Measurements from ENCODE around the gene RABGGTB. TPM values are rescaled to one million over a fixed set of nuclear protein-coding genes. Genes with fewer than 3 reads are reported as not detected.
"Not testable (repeated sequence)": the region's sequence is repeated elsewhere in the genome, so short reads cannot be mapped to it uniquely, and the experiment has no call there.

Gene RABGGTB
- polyA plus RNA-seq, 3 donors = 6.5 to 84.2 (median 8.1) TPM

DNA sequence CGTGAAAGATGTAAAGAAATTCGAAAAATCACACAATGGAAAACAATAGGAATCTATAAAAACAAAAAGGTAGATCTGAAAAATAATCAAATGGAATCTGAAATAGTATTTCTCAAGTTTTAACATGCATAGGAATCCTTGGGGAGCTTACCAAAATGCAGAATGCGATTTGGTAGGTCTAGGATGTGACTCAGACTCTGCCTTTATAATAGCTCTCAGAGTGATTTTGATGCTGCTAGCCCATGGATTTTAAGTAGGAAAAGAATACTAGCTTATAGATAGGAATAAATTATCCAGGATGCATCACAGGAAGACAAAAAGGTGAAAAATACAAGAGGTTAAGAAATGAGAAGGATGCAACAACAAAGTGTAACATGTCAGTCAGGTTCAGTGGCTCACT lies 14.1 kb upstream of the RABGGTB start:
- Histone ChIP-seq H3K4me1 (ENCODE audit: control insufficient read depth in 1 of 2, insufficient read depth in 2 of 2, low read length in 2 of 2) (no peaks in the 10 kb centered on the region), H4K20me1 (ENCODE audit: insufficient read depth, low read length) (no peaks in the 10 kb centered on the region), H3K79me2 (ENCODE audit: insufficient read depth, low read length) (no peaks in the 10 kb centered on the region), H3K9ac (ENCODE audit: insufficient read depth, low read length, poor library complexity, severe bottlenecking) (no peak overlapping the region), H3K9me3 (replicated peaks in 1 of 2; ENCODE audit: control insufficient read depth in 1 of 2, insufficient read depth in 1 of 2, low read length in 2 of 2) (no peaks in the 10 kb centered on the region), H3K27ac (ENCODE audit: low read depth in 1 of 2, low read length in 2 of 2) (no peak overlapping the region), H3K36me3 (replicated peaks in 1 of 2; ENCODE audit: control insufficient read depth in 1 of 2, insufficient read depth in 2 of 2, low read length in 2 of 2) (no peaks in the 10 kb centered on the region), H3K4me3 (replicated peaks in 1 of 3; ENCODE audit: low read depth in 2 of 3, low read length in 3 of 3) (no peak overlapping the region), H3K4me2 (replicated peaks; ENCODE audit: extremely low read depth, low read length, poor library complexity, severe bottlenecking) (no peak overlapping the region), H3K27me3 (ENCODE audit: control insufficient read depth in 2 of 2, insufficient read depth in 2 of 2, low read length in 2 of 2) (no peaks in the 10 kb centered on the region), H2AFZ (ENCODE audit: insufficient read depth, low read depth, low read length, poor library complexity, severe bottlenecking) (no peak overlapping the region)
- Mint-ChIP-seq H3K4me1 (no peaks in the 10 kb centered on the region), H3K9me3 (peaks cover 2 to 13% (median 6%) of the 10 kb centered on the region in 7 donors), H3K27ac (no peak overlapping the region), H3K27me3 (ENCODE audit: low read depth in 3 of 3) (peaks cover 0 to 3% (median 2%) of the 10 kb centered on the region in 3 donors), H3K36me3 (no peaks in the 10 kb centered on the region), H3K4me3 (no peak overlapping the region)
- no peak for DNase-seq
- TF ChIP-seq CTCF (IDR thresholded peaks at IDR 0.05) = no peak
- intact Hi-C loops (cut with micrococcal nuclease) = no loop called here
- 88% methylated on average over 1 of the region's 3 CpGs for WGBS (ENCODE audit: insufficient coverage)

DNA sequence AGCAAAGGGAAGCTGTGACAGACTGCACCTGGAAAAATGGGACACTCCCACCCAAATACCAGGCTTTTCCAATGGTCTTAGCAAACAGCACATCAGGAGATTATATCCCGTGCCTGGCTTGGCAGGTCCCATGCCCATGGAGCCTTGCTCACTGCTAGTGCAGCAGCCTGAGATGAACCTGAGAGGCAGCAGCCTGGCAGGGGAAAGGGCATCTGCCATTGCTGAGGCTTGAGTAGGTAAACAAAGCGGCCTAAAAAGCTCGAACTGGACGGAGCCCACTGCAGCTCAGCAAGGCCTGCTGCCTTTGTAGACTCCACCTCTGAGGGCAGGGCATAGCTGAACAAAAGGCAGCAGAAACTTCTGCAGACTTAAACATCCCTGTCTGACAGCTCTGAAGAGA lies 8.2 kb upstream of the RABGGTB start:
- WGBS (ENCODE audit: insufficient coverage) = 97% methylated on average over 3 of the region's 4 CpGs

DNA sequence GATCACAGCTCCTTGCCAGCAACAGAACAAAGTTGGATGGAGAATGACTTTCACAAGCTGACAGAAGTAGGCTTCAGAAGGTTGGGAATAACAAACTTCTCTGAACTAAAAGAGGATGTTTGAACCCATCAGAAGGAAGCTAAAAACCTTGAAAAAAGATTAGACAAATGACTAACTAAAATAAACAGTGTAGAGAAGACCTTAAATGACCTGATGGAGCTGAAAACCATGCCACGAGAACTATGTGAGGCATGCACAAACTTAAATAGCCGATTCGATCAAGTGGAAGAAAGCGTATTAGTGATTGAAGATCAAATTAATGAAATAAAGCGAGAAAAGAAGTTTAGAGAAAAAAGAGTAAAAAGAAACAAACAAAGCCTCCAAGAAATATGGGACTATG lies 7.4 kb upstream of the RABGGTB start:
- H4K20me1 ChIP-seq (ENCODE audit: insufficient read depth, low read length); H3K4me2 ChIP-seq (replicated peaks; ENCODE audit: extremely low read depth, low read length, poor library complexity, severe bottlenecking); H3K9ac ChIP-seq (ENCODE audit: insufficient read depth, low read length, poor library complexity, severe bottlenecking); H3K4me3 ChIP-seq (replicated peaks in 1 of 3; ENCODE audit: low read depth in 2 of 3, low read length in 3 of 3); H3K79me2 ChIP-seq (ENCODE audit: insufficient read depth, low read length); H3K27ac ChIP-seq (ENCODE audit: low read depth in 1 of 2, low read length in 2 of 2); H3K36me3 Mint-ChIP-seq; DNase-seq; H3K27ac Mint-ChIP-seq; H3K9me3 ChIP-seq (replicated peaks in 1 of 2; ENCODE audit: control insufficient read depth in 1 of 2, insufficient read depth in 1 of 2, low read length in 2 of 2); H3K4me1 Mint-ChIP-seq; H3K36me3 ChIP-seq (replicated peaks in 1 of 2; ENCODE audit: control insufficient read depth in 1 of 2, insufficient read depth in 2 of 2, low read length in 2 of 2); H3K4me1 ChIP-seq (ENCODE audit: control insufficient read depth in 1 of 2, insufficient read depth in 2 of 2, low read length in 2 of 2); H3K27me3 ChIP-seq (ENCODE audit: control insufficient read depth in 2 of 2, insufficient read depth in 2 of 2, low read length in 2 of 2); H3K4me3 Mint-ChIP-seq; intact Hi-C loops (cut with micrococcal nuclease); H3K27me3 Mint-ChIP-seq (ENCODE audit: low read depth in 3 of 3); H2AFZ ChIP-seq (ENCODE audit: insufficient read depth, low read depth, low read length, poor library complexity, severe bottlenecking): not testable (repeated sequence)
- WGBS (ENCODE audit: insufficient coverage) = no CpG with 5 or more reads among the region's 5 CpGs
- peaks cover 13 to 21% (median 16%) of the 10 kb centered on the region in 7 donors for H3K9me3 Mint-ChIP-seq

More for the DNA sequence above, 8.2 kb upstream of the RABGGTB start:
- H3K4me3 ChIP-seq (replicated peaks in 1 of 3; ENCODE audit: low read depth in 2 of 3, low read length in 3 of 3); H4K20me1 ChIP-seq (ENCODE audit: insufficient read depth, low read length); H3K79me2 ChIP-seq (ENCODE audit: insufficient read depth, low read length); H3K9ac ChIP-seq (ENCODE audit: insufficient read depth, low read length, poor library complexity, severe bottlenecking); H3K9me3 ChIP-seq (replicated peaks in 1 of 2; ENCODE audit: control insufficient read depth in 1 of 2, insufficient read depth in 1 of 2, low read length in 2 of 2); H3K36me3 ChIP-seq (replicated peaks in 1 of 2; ENCODE audit: control insufficient read depth in 1 of 2, insufficient read depth in 2 of 2, low read length in 2 of 2); H3K4me1 Mint-ChIP-seq; DNase-seq; H2AFZ ChIP-seq (ENCODE audit: insufficient read depth, low read depth, low read length, poor library complexity, severe bottlenecking); intact Hi-C loops (cut with micrococcal nuclease); H3K4me2 ChIP-seq (replicated peaks; ENCODE audit: extremely low read depth, low read length, poor library complexity, severe bottlenecking); H3K4me3 Mint-ChIP-seq; H3K27me3 ChIP-seq (ENCODE audit: control insufficient read depth in 2 of 2, insufficient read depth in 2 of 2, low read length in 2 of 2); H3K4me1 ChIP-seq (ENCODE audit: control insufficient read depth in 1 of 2, insufficient read depth in 2 of 2, low read length in 2 of 2); H3K27ac ChIP-seq (ENCODE audit: low read depth in 1 of 2, low read length in 2 of 2); H3K36me3 Mint-ChIP-seq; H3K27ac Mint-ChIP-seq; H3K27me3 Mint-ChIP-seq (ENCODE audit: low read depth in 3 of 3): not testable (repeated sequence)
- peaks cover 13 to 25% (median 17%) of the 10 kb centered on the region in 7 donors for H3K9me3 Mint-ChIP-seq

DNA sequence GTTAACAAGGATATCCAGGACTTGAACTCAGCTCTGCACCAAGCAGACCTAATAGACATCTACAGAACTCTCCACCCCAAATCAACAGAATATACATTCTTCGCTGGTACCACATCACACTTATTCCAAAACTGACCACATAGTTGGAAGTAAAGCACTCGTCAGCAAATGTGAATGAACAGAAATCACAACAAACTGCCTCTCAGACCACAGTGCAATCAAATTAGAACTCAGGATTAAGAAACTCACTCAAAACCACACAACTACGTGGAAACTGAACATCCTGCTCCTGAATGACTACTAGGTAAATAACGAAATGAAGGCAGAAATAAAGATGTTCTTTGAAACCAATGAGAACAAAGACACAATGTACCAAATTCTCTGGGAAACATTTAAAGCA lies 5.9 kb upstream of the RABGGTB start:
- intact Hi-C loops (cut with micrococcal nuclease); H3K27ac Mint-ChIP-seq: not testable (repeated sequence)
- no CpG with 5 or more reads among the region's 4 CpGs for WGBS (ENCODE audit: insufficient coverage)

More for the DNA sequence above, 5.9 kb upstream of the RABGGTB start:
- H2AFZ ChIP-seq (ENCODE audit: insufficient read depth, low read depth, low read length, poor library complexity, severe bottlenecking); H3K27ac ChIP-seq (ENCODE audit: low read depth in 1 of 2, low read length in 2 of 2); H3K27me3 ChIP-seq (ENCODE audit: control insufficient read depth in 2 of 2, insufficient read depth in 2 of 2, low read length in 2 of 2); H3K36me3 Mint-ChIP-seq; H3K79me2 ChIP-seq (ENCODE audit: insufficient read depth, low read length); H3K36me3 ChIP-seq (replicated peaks in 1 of 2; ENCODE audit: control insufficient read depth in 1 of 2, insufficient read depth in 2 of 2, low read length in 2 of 2); H3K4me2 ChIP-seq (replicated peaks; ENCODE audit: extremely low read depth, low read length, poor library complexity, severe bottlenecking); H3K9ac ChIP-seq (ENCODE audit: insufficient read depth, low read length, poor library complexity, severe bottlenecking); H3K9me3 ChIP-seq (replicated peaks in 1 of 2; ENCODE audit: control insufficient read depth in 1 of 2, insufficient read depth in 1 of 2, low read length in 2 of 2); DNase-seq; H3K4me3 Mint-ChIP-seq; H4K20me1 ChIP-seq (ENCODE audit: insufficient read depth, low read length); H3K4me3 ChIP-seq (replicated peaks in 1 of 3; ENCODE audit: low read depth in 2 of 3, low read length in 3 of 3); H3K27me3 Mint-ChIP-seq (ENCODE audit: low read depth in 3 of 3): not testable (repeated sequence)
- H3K4me1 Mint-ChIP-seq = peaks cover 11% of the 10 kb centered on the region
- H3K4me1 ChIP-seq (ENCODE audit: control insufficient read depth in 1 of 2, insufficient read depth in 2 of 2, low read length in 2 of 2) = peaks cover 9 to 12% of the 10 kb centered on the region in 2 donors
- H3K9me3 Mint-ChIP-seq = peaks cover 10 to 20% (median 15%) of the 10 kb centered on the region in 7 donors
